HG02588 (cell line): Measurements from ENCODE around the gene AMELY.
"Not testable (repeated sequence)": the region's sequence is repeated elsewhere in the genome, so short reads cannot be mapped to it uniquely, and the experiment has no call there.

Experiments
- ATAC-seq: cut with Tn5 transposase; IDR thresholded peaks from one replicate; pipeline ENCODE4 v1.9.1; 2021; ENCODE audit warnings: mild to moderate bottlenecking, moderate library complexity; ENCODE audit not compliant: unreplicated experiment

Gene AMELY

GRCh38 chrY:6911253-6911881 lies at the start of gene AMELY:
Gene AMELY (minus strand): TSS chrY:6911752. CDS start chrY:6872608, 39,144 bp downstream.
- ATAC-seq: no peak

GRCh38 chrY:6949947-6950346 lies 38.4 kb upstream of the AMELY start:
- no peak for ATAC-seq

GRCh38 chrY:6948378-6948777 lies 36.8 kb upstream of the AMELY start:
- no peak for ATAC-seq

- no peak for ATAC-seq
These were observed 36.1 kb upstream of the AMELY start for GRCh38 chrY:6947695-6948094.

GRCh38 chrY:6935497-6935896 lies 23.9 kb upstream of the AMELY start:
- ATAC-seq: no peak

GRCh38 chrY:6931779-6932396 lies 20.3 kb upstream of the AMELY start:
- ATAC-seq: no peak

- ATAC-seq: no peak
These were observed 17.7 kb upstream of the AMELY start for GRCh38 chrY:6929237-6929636.

- no peak for ATAC-seq
These were observed 16.7 kb upstream of the AMELY start for GRCh38 chrY:6928265-6928664.

GRCh38 chrY:6921061-6921460 lies 9.5 kb upstream of the AMELY start:
- no peak for ATAC-seq

GRCh38 chrY:6913362-6913761 lies 1.8 kb upstream of the AMELY start:
- no peak for ATAC-seq

- no peak for ATAC-seq
These were observed 940 bp downstream of the AMELY start, which contains the start of gene TBL1Y for GRCh38 chrY:6910372-6911252. Gene TBL1Y (plus strand): TSS chrY:6910697. CDS start chrY:7025085, 114,388 bp downstream.

- ATAC-seq: no peak
These were observed 1.7 kb downstream of the AMELY start for GRCh38 chrY:6909856-6910255.

GRCh38 chrY:6909118-6909521 lies 2.4 kb downstream of the AMELY start:
- ATAC-seq: no peak

- ATAC-seq: not testable (repeated sequence)
These were observed 3.5 kb downstream of the AMELY start for GRCh38 chrY:6908021-6908420.

- no peak for ATAC-seq
These were observed 4.0 kb downstream of the AMELY start for GRCh38 chrY:6907591-6907990.

- not testable (repeated sequence) for ATAC-seq
These were observed 9.4 kb downstream of the AMELY start for GRCh38 chrY:6902116-6902515.

- no peak for ATAC-seq
These were observed 16.3 kb downstream of the AMELY start for GRCh38 chrY:6895236-6895635.

GRCh38 chrY:6894496-6894895 lies 17.1 kb downstream of the AMELY start:
- no peak for ATAC-seq

GRCh38 chrY:6849384-6849783 lies 62.2 kb downstream of the AMELY start:
- ATAC-seq: no peak

GRCh38 chrY:6842650-6843049 lies 68.9 kb downstream of the AMELY start:
- not testable (repeated sequence) for ATAC-seq
